B cell (primary cell): ENCODE measurements around the gene RAB42.
"Not testable (repeated sequence)": the region's sequence is repeated elsewhere in the genome, so short reads cannot be mapped to it uniquely, and the experiment has no call there.

Experiments
- EZH2 ChIP-seq: IDR thresholded peaks from 2 replicates; pipeline ENCODE4 v1.6.1; 2012; ENCODE audit warnings: borderline replicate concordance, low read depth, mild to moderate bottlenecking, moderate library complexity, low read length; ENCODE audit not compliant: insufficient read depth, poor library complexity, severe bottlenecking
- TF ChIP-seq, protein P1 (sequence below): fragments of 200-600 bp; IDR thresholded peaks from one replicate; pipeline ENCODE4 v1.8.0; 2022; ENCODE audit warnings: antibody characterized with exemption, mild to moderate bottlenecking

DNA sequence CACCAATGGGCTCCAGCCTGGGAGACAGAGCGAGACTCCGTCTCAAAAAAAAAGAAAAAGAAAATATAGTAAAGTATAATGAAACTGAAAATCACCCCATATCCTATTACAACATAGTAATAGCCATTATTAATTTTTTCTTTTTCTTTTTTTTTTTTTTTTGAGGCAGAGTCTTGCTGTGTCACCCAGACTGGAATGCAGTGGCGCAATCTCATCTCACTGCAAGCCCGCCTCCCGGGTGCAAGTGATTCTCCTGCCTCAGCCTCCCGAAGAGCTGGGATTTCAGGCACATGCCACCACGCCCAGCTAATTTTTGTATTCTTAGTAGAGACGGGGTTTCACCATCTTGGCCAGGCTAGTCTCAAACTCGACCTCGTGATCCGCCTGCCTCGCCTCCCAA, 19.2 kb upstream of the RAB42 start:
- TF ChIP-seq, protein P1, sequence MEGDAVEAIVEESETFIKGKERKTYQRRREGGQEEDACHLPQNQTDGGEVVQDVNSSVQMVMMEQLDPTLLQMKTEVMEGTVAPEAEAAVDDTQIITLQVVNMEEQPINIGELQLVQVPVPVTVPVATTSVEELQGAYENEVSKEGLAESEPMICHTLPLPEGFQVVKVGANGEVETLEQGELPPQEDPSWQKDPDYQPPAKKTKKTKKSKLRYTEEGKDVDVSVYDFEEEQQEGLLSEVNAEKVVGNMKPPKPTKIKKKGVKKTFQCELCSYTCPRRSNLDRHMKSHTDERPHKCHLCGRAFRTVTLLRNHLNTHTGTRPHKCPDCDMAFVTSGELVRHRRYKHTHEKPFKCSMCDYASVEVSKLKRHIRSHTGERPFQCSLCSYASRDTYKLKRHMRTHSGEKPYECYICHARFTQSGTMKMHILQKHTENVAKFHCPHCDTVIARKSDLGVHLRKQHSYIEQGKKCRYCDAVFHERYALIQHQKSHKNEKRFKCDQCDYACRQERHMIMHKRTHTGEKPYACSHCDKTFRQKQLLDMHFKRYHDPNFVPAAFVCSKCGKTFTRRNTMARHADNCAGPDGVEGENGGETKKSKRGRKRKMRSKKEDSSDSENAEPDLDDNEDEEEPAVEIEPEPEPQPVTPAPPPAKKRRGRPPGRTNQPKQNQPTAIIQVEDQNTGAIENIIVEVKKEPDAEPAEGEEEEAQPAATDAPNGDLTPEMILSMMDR = not testable (repeated sequence)
- TF ChIP-seq EZH2 = not testable (repeated sequence)
